Stimulated activated effector memory CD8-positive, alpha-beta T cell treated with anti-CD3 and anti-CD28 coated beads, Interleukin-12 subunit alpha, Interleukin-12 subunit beta, amount 100 ng/mL, for 72 hours (primary cell): Measurements from ENCODE around the gene ZNF2.
"Not testable (repeated sequence)": the region's sequence is repeated elsewhere in the genome, so short reads cannot be mapped to it uniquely, and the experiment has no call there.

Source experiments
- ATAC-seq: fragments of 150-1000 bp; cut with Tn5 transposase; 2 replicates; pipeline ENCODE4 v1.10.0; 2021
- DNase-seq, 2 donors: peaks; one replicate each; pipeline ENCODE4 v3.0.0; 2021 to 2022; ENCODE audit warnings: low spot score in 2 of 2
- H3K27ac Mint-ChIP-seq: one replicate; pipeline ENCODE4 v1.8.0; 2022; ENCODE audit warnings: mild to moderate bottlenecking, mixed read lengths
- H3K36me3 Mint-ChIP-seq: one replicate; pipeline ENCODE4 v1.8.0; 2022; ENCODE audit warnings: mild to moderate bottlenecking, mixed read lengths
- H3K4me1 Mint-ChIP-seq: one replicate; pipeline ENCODE4 v1.8.0; 2022; ENCODE audit warnings: mixed read lengths
- H3K4me3 Mint-ChIP-seq: one replicate; pipeline ENCODE4 v1.8.0; 2022; ENCODE audit warnings: mild to moderate bottlenecking, mixed read lengths
- H3K9me3 Mint-ChIP-seq: one replicate; pipeline ENCODE4 v1.8.0; 2022; ENCODE audit warnings: mixed read lengths

The ZNF2 gene

DNA sequence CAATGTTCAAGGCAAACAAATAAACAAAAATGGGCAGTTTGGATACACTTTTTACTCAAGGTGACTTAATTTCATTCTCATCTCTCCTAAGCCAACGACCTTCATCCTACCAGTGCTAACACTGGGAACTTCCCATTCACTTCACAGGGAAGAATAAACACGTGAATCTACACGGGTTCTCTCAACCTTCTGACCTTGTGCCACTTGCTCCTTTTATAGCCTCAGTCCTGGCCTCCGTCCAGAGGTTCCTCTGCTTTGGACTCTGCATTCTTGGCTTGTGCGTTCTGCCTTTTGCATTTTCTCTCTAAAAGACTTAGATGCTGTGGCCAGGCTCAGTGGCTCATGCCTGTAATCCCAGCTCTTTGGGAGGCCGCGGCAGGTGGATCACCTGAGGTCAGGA, 13.8 kb downstream of the ZNF2 start:
- Mint-ChIP-seq H3K4me1 (peaks cover 5% of the 10 kb centered on the region), H3K27ac (no peak overlapping the region), H3K4me3 (no peak overlapping the region), H3K9me3 (no peaks in the 10 kb centered on the region), H3K36me3 (peaks cover 55% of the 10 kb centered on the region)
- ATAC-seq = no peak
- DNase-seq = no peak

DNA sequence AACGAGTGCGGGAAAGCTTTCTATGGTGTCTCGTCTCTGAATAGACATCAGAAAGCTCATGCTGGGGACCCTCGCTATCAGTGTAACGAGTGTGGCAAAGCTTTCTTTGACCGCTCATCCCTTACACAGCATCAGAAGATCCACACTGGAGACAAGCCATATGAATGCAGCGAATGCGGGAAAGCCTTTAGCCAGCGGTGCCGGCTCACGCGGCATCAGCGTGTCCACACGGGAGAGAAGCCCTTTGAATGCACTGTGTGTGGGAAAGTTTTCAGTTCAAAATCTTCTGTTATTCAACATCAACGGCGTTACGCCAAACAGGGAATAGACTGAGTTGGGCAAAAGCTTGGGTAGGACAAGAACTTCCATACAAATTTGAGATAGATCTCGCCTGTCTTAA, 16.2 kb downstream of the ZNF2 start:
- Mint-ChIP-seq H3K36me3 (peaks cover 55% of the 10 kb centered on the region), H3K4me1 (no peaks in the 10 kb centered on the region), H3K9me3 (peaks cover 3% of the 10 kb centered on the region), H3K27ac (no peak overlapping the region), H3K4me3 (no peak overlapping the region)
- ATAC-seq (no peak), DNase-seq (no peak)

DNA sequence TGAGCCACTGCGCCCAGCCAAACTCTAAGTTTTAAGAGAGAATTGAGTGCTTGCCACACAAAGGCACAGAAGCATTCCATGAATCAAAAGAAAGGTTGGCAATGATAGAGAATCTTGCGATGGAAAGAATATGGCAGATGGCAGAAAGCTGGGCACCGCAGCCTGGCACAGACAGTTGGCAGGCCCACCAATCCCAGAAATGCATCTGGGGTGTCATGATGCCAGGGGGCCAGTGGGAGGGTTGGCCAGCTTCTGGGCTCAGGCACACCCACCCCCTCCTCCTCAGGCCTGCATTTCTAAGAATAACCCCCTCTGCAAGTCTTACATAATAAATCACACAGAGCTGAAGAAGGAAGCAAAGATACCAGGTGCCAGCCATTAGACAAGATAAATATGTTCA, 19.6 kb downstream of the ZNF2 start:
- H3K36me3 Mint-ChIP-seq = peaks cover 24% of the 10 kb centered on the region
- no peaks in the 10 kb centered on the region for H3K4me1 Mint-ChIP-seq
- ATAC-seq (no peak), DNase-seq (no peak)
- no peak overlapping the region for H3K27ac Mint-ChIP-seq
- no peak overlapping the region for H3K4me3 Mint-ChIP-seq
- H3K9me3 Mint-ChIP-seq = peaks cover 3% of the 10 kb centered on the region

DNA sequence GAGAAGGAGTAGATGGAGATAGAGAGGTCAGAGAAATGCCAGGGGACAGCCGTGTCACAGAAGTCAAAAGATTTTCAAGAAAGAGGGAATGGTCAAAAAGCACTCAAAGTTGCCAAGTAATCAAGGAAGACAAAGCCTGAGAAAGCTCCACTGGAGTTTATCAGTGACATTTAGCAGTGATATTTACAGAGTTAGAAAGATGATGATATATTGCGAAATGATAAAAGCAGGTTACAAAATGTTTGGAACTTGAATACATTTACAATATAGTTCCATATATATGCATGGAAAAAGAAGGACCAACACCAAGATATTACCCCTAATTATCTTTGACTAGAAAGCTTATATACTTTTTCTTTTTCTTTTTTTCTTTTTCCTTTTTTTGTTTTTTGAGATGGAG, 20.4 kb downstream of the ZNF2 start:
- Mint-ChIP-seq H3K27ac (no peak overlapping the region), H3K4me3 (no peak overlapping the region), H3K4me1 (no peaks in the 10 kb centered on the region), H3K9me3 (peaks cover 3% of the 10 kb centered on the region), H3K36me3 (peaks cover 16% of the 10 kb centered on the region)
- ATAC-seq (no peak), DNase-seq (no peak)

DNA sequence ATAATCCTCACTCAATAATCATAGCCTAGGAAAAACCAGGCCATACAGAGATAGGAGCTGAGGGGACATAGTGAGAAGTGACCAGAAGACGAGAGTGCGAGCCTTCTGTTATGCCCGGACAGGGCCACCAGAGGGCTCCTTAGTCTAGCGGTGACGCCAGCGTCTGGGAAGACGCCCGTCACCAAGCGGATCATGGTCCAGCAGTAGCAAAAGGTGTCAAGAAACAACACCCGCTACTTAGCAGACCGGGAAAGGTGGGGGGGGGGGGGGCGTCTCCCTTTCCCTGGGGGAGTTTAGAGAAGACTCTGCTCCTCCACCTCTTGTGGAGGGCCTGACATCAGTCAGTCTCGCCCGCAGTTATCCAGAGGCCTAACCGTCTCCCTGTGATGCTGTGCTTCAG, 27.3 kb downstream of the ZNF2 start:
- not testable (repeated sequence) for ATAC-seq, H3K4me1 Mint-ChIP-seq, H3K9me3 Mint-ChIP-seq, H3K27ac Mint-ChIP-seq, H3K4me3 Mint-ChIP-seq, H3K36me3 Mint-ChIP-seq
- peak; percentile 31 to 68 for DNase-seq

DNA sequence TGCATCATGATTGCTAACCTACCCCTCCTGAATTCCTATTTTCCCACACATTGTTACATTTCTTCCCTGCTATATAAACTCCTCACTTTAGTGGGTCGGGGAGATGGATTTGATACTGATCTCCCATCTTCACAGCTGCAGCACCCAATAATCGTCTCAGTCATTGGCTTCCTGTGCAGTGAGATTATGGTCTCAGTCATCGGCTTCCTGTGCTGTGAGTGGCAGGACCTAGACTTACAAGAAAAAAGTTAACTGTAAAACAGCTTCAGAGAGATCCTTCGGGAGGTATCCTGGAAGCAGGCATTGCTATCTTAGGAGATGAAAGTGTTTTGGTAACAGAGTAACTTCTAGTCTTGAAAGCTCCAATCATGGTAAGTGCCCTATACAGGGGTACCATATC, 38.3 kb downstream of the ZNF2 start:
- no peak for DNase-seq
- Mint-ChIP-seq H3K4me3 (no peak overlapping the region), H3K4me1 (peaks cover 13% of the 10 kb centered on the region), H3K9me3 (no peaks in the 10 kb centered on the region), H3K36me3 (peaks cover 2% of the 10 kb centered on the region), H3K27ac (peak overlapping the region; percentile 36)
- ATAC-seq = no peak

DNA sequence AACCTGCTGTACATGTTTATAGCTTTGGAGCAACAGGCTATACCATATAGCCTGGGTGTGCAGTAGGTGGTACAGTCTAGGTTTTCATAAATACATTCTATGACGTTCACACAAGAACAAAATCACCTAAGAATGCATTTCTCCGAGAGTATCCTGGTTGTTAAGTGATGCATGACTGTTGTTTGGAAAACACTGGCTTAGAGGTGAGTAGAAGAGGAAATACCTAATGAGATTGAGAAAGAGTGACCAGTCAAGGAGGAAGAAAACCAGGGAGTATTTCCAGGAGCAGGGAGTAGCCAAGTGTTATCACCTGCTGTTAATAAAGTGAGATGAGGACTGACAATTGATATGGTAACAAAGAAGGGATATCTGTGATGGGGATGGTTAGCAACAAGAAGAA, 38.8 kb downstream of the ZNF2 start:
- H3K4me3 Mint-ChIP-seq = no peak overlapping the region
- peaks cover 7% of the 10 kb centered on the region for H3K36me3 Mint-ChIP-seq
- peaks cover 13% of the 10 kb centered on the region for H3K4me1 Mint-ChIP-seq
- H3K27ac Mint-ChIP-seq = no peak overlapping the region
- no peak for DNase-seq
- no peaks in the 10 kb centered on the region for H3K9me3 Mint-ChIP-seq
- ATAC-seq = no peak

DNA sequence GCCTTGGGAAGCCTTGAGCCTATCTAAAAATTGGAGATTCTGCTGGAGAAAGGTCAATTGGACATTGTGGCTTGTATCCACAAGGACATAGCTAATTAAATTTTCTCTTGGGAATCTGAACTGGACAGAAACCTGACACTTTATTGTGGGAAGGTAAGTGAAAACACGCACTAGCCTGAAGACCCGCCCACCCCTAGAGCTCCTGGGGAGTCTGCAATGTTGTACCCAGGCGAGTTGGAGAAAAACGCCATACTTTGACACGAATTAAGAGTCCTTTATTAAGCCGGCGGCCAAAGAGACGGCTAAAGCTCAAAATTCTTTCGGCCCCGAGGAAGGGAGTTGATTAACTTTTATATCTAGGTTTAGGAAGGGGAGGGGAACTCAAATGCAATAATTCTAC, 40.5 kb downstream of the ZNF2 start:
- Mint-ChIP-seq H3K4me3 (peak overlapping the region; percentile 86), H3K27ac (no peak overlapping the region), H3K4me1 (peaks cover 13% of the 10 kb centered on the region), H3K36me3 (peaks cover 9% of the 10 kb centered on the region), H3K9me3 (peaks cover 9% of the 10 kb centered on the region)
- DNase-seq = no peak
- ATAC-seq = no peak

DNA sequence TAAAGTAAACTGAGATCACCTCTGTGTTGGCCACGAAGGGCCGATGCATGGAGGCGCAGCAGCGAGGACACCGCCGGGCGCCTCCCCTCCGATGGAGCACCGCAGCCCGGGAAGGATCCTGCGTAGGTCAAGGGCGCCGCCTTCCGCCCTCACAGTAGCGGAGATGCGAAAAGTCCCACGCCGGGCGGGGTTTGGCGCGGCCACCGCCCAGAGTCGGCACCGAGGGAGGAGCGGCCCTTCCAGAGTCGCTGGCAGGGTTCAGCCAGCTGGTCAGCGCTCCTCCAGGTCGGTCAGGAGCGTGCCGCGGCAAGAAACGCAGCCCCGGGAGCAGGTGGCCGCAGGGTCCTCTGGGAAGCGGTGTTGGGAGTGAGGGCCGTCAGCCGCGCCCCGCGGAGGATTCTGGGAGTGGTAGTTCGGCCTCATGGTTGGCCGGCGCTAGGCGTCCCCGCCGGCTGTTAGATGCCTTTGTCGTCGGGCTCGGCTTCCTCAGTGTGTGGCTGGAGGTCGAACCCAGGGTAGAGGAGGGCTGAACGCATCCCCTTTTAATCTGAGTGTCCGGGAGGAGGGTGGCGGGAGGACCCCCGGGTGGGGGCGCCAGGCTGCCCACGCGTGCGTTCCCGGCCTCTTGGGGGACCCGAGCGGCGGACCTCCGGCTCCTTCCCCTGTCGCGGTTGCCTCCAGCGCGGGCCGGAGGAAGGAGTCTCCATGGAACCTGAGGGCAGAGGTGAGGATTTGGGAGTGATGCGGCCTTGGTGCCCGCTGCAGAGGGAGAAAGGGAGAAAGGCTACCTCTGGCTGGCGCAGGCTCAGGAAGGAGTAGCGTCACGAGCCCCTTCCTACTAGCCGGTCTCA, 41.7 kb downstream of the ZNF2 start, which contains the start of gene ZNF892:
TSS of gene ZNF892 (plus strand) at position 411 of the 851 bp plus-strand sequence. CDS start at position 706, 295 bp downstream.
- ATAC-seq (peak; percentile 96), DNase-seq (peak; percentile 67 to 92)
- peaks cover 13% of the 10 kb centered on the region for H3K4me1 Mint-ChIP-seq
- H3K4me3 Mint-ChIP-seq = peak within 1 kb of the TSS; percentile 86
- H3K9me3 Mint-ChIP-seq = peaks cover 18% of the 10 kb centered on the region
- H3K36me3 Mint-ChIP-seq = peaks cover 19% of the 10 kb centered on the region
- H3K27ac Mint-ChIP-seq = peak within 1 kb of the TSS; percentile 83

DNA sequence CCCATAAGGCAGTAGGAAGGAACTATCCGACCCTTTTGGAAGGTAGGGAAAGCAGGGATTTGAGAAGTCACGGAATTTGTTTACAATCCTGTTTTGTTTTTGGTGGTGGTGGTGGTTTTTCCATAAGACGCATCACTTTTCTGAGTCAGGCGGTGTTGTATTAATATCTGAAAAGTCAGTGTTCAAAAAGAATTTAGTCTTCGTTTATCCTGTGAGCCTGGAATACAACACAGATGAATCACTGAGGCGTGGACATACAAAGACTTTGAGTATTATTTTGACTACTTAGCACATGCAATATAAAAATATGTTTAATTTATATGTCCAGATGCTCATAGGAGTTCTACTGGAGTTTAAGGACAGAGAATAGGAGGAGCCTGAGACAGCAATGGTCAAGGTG, 42.5 kb downstream of the ZNF2 start:
- DNase-seq (no peak), ATAC-seq (no peak)
- Mint-ChIP-seq H3K4me3 (peak overlapping the region; percentile 86), H3K9me3 (peaks cover 21% of the 10 kb centered on the region), H3K27ac (peak overlapping the region; percentile 83), H3K36me3 (peaks cover 27% of the 10 kb centered on the region), H3K4me1 (peaks cover 13% of the 10 kb centered on the region)

DNA sequence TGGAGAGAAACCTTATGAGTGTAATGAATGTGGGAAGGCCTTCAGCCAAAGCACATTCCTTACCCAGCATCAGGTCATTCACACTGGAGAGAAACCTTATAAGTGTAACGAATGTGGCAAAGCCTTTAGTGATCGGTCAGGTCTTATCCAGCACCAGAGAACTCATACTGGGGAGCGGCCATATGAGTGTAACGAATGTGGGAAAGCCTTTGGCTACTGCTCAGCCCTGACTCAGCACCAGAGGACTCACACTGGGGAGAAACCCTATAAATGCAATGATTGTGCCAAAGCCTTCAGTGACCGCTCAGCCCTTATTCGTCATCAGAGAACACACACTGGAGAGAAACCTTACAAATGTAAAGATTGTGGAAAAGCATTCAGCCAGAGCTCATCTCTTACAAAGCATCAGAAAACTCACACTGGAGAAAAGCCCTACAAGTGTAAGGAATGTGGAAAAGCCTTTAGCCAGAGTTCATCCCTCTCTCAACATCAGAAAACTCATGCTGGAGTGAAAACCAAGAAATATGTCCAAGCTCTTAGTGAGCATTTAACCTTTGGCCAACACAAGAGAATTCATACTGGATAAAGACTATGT, 49.5 kb downstream of the ZNF2 start:
- no peak overlapping the region for H3K27ac Mint-ChIP-seq
- DNase-seq (no peak), ATAC-seq (no peak)
- H3K4me1 Mint-ChIP-seq = no peaks in the 10 kb centered on the region
- H3K9me3 Mint-ChIP-seq = peaks cover 66% of the 10 kb centered on the region
- peaks cover 36% of the 10 kb centered on the region for H3K36me3 Mint-ChIP-seq
- H3K4me3 Mint-ChIP-seq = no peak overlapping the region

DNA sequence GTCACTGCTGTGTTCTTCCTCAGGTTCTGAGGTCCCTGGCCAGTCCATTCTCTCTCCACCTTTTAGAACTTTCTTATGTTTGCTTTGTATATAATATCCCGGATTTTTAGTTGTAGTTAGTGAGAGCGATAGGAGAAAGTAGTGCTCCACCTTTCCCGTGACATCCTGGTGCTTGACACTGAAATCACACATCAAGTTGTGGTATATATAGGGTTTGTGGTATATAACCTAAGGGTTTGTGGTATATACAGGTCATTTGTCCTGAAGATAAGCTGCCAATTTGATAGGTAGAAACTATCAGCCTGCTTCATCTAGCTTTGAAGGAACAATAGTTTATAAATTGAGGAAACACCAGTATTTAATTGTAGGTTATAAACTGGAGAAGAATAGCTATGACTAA, 54.8 kb downstream of the ZNF2 start:
- H3K9me3 Mint-ChIP-seq = peaks cover 52% of the 10 kb centered on the region
- ATAC-seq (no peak), DNase-seq (no peak)
- no peak overlapping the region for H3K27ac Mint-ChIP-seq
- no peaks in the 10 kb centered on the region for H3K4me1 Mint-ChIP-seq
- H3K36me3 Mint-ChIP-seq = no peaks in the 10 kb centered on the region
- no peak overlapping the region for H3K4me3 Mint-ChIP-seq

DNA sequence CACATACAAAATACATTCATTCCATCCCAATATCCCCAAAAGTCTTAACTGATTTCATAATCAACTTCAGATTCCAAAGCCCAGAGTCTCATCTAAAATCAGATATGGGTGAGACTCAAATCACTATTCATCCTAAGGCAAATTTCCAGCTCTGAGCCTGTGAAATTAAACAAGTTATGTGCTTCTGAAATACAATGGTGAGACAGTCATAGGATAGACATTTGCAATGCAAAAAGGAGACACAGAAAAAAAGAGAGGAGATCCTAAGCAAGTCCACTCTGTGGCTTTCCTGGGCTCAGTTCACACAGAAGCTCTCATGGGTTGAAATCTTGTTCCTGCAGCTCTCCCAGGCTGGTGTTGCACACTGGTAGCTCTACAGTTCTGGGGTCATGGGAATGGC, 60.0 kb downstream of the ZNF2 start:
- Mint-ChIP-seq H3K4me1 (no peaks in the 10 kb centered on the region), H3K36me3 (no peaks in the 10 kb centered on the region), H3K9me3 (peaks cover 38% of the 10 kb centered on the region), H3K27ac (no peak overlapping the region), H3K4me3 (no peak overlapping the region)
- DNase-seq (no peak), ATAC-seq (no peak)

DNA sequence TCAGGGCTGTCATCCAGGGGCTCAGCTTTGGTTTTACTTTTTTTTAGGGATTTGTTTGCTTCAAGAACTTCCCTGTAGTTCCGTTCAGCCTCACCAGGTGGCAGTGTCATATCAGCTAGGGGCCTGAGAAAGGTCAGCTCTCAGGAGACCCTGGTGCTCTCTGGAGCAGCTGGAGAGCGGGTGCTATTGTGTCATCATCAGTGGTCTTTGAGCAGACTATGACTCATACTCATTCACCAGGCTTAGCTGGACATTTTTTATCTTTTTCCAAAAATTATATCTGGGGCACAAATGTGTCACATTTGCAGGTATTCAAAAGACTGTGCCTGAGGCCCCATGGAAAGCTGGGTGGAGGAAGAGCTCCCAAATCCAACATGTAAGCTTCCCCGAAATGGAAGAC, 66.1 kb downstream of the ZNF2 start:
- H3K9me3 Mint-ChIP-seq = peaks cover 19% of the 10 kb centered on the region
- H3K36me3 Mint-ChIP-seq = no peaks in the 10 kb centered on the region
- no peak overlapping the region for H3K27ac Mint-ChIP-seq
- H3K4me1 Mint-ChIP-seq = no peaks in the 10 kb centered on the region
- peak in 1 of 2 donors; percentile 49 for DNase-seq
- H3K4me3 Mint-ChIP-seq = no peak overlapping the region
- no peak for ATAC-seq

DNA sequence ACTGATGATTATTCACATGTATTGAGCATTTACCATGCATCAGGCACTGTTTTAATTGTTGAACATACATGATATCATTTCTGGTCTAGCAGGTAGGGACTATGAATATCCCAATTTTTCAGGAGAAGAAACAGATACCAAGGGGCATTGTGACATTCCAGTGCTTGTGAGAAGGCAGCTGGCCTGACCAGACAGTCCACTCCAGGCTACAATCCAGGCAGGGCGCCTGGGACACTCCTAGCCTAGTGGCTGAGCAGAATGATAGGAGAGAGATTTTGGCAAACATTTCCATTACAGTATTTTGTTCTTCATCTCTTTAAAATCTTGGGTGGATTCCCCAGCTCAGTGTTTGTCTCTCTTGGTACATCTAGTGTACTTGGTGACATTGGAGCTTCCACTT, 66.6 kb downstream of the ZNF2 start:
- no peak for DNase-seq
- H3K9me3 Mint-ChIP-seq = peaks cover 16% of the 10 kb centered on the region
- ATAC-seq = no peak
- no peak overlapping the region for H3K4me3 Mint-ChIP-seq
- no peak overlapping the region for H3K27ac Mint-ChIP-seq
- no peaks in the 10 kb centered on the region for H3K4me1 Mint-ChIP-seq
- H3K36me3 Mint-ChIP-seq = no peaks in the 10 kb centered on the region
